Parathyroid adenoma (tissue), 2 donors: ENCODE data around the gene CD200R1.

ENCODE experiments used
- H2AFZ ChIP-seq: fragments of 300-600 bp; sonication (generic); one replicate; pipeline ENCODE4 v1.7.0; 2017; ENCODE audit warnings: antibody characterized with exemption, mild to moderate bottlenecking
- H3K27ac ChIP-seq: fragments of 300-600 bp; sonication (generic); one replicate; pipeline ENCODE4 v1.7.0; 2017
- H3K27me3 ChIP-seq: fragments of 300-600 bp; sonication (generic); one replicate; pipeline ENCODE4 v1.7.0; 2017; ENCODE audit warnings: low read length; ENCODE audit not compliant: control insufficient read depth, insufficient read depth
- H3K36me3 ChIP-seq: fragments of 300-600 bp; sonication (generic); one replicate; pipeline ENCODE4 v1.7.0; 2017; ENCODE audit warnings: low read length; ENCODE audit not compliant: control insufficient read depth, insufficient read depth
- H3K4me1 ChIP-seq: fragments of 300-600 bp; sonication (generic); one replicate; pipeline ENCODE4 v1.7.0; 2017; ENCODE audit warnings: control low read depth
- H3K4me2 ChIP-seq: fragments of 300-600 bp; sonication (generic); one replicate; pipeline ENCODE4 v1.7.0; 2017; ENCODE audit warnings: low read length
- H3K4me3 ChIP-seq: fragments of 300-600 bp; sonication (generic); one replicate; pipeline ENCODE4 v1.7.0; 2017; ENCODE audit warnings: low read depth, low read length
- H3K79me2 ChIP-seq: fragments of 300-600 bp; sonication (generic); one replicate; pipeline ENCODE4 v1.7.0; 2017; ENCODE audit warnings: control low read depth
- H3K9ac ChIP-seq: fragments of 300-600 bp; sonication (generic); one replicate; pipeline ENCODE4 v1.7.0; 2017; ENCODE audit warnings: mild to moderate bottlenecking
- H3K9me3 ChIP-seq: fragments of 300-600 bp; sonication (generic); one replicate; pipeline ENCODE4 v1.7.0; 2017; ENCODE audit warnings: low read length; ENCODE audit not compliant: control insufficient read depth
- TF ChIP-seq, protein P1 (sequence below): fragments of 300-600 bp; sonication (generic); IDR thresholded peaks from one replicate; pipeline ENCODE4 v1.7.0; 2017; ENCODE audit warnings: antibody characterized with exemption, mild to moderate bottlenecking
- donor health status: primary hyperparathyroidism.

Gene CD200R1

DNA sequence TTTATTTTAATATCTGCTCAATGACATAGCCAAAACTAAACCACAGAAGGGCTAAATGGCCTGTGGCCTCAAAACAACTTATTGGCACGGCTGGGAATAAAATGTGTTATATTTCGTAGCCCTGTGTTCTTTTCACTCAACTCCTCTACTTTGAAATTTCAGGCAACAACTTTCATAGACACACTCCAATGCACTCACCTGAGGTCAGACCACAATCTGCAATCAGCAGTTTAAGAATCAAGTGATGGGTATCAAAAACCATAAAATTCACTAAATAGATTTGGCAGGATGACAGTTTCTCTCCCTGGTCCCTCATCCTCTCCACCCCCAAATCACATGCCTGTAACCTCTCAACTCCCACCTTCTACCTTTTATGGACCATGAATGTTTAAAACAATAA is 2.0 kb upstream of the CD200R1 start:
- Histone ChIP-seq H3K9ac (no peak overlapping the region), H3K27me3 (no peaks in the 10 kb centered on the region), H3K9me3 (no peaks in the 10 kb centered on the region), H3K4me1 (peaks cover 6% of the 10 kb centered on the region), H3K36me3 (no peaks in the 10 kb centered on the region), H3K27ac (no peak overlapping the region), H3K4me2 (peak overlapping the region; percentile 30), H2AFZ (no peak overlapping the region), H3K4me3 (no peak overlapping the region), H3K79me2 (no peaks in the 10 kb centered on the region)
- TF ChIP-seq, protein P1, sequence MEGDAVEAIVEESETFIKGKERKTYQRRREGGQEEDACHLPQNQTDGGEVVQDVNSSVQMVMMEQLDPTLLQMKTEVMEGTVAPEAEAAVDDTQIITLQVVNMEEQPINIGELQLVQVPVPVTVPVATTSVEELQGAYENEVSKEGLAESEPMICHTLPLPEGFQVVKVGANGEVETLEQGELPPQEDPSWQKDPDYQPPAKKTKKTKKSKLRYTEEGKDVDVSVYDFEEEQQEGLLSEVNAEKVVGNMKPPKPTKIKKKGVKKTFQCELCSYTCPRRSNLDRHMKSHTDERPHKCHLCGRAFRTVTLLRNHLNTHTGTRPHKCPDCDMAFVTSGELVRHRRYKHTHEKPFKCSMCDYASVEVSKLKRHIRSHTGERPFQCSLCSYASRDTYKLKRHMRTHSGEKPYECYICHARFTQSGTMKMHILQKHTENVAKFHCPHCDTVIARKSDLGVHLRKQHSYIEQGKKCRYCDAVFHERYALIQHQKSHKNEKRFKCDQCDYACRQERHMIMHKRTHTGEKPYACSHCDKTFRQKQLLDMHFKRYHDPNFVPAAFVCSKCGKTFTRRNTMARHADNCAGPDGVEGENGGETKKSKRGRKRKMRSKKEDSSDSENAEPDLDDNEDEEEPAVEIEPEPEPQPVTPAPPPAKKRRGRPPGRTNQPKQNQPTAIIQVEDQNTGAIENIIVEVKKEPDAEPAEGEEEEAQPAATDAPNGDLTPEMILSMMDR = no peak

DNA sequence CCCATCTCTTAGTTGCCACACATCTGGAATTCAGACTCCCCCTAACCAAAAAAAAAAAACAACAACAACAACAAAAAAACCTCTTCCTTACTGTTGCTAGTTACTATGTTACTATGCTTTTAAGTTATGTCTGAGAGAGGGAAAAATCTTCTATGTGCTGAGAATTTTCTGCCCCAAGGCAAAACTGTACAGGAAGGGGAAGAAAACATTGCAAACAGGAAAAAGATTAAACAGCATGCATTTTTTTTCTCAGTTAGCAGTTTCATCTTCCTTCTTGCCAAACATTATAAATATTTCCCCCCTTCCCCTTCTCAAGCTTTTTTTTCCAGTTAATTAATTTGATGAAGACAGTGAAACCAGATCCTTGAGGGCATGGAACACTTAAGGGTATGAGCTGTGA is 1.1 kb upstream of the CD200R1 start:
- no peak overlapping the region for H3K27ac ChIP-seq
- no peak overlapping the region for H3K4me2 ChIP-seq
- no peaks in the 10 kb centered on the region for H3K79me2 ChIP-seq
- peaks cover 6% of the 10 kb centered on the region for H3K4me1 ChIP-seq
- no peaks in the 10 kb centered on the region for H3K9me3 ChIP-seq
- no peaks in the 10 kb centered on the region for H3K36me3 ChIP-seq
- no peak overlapping the region for H2AFZ ChIP-seq
- H3K4me3 ChIP-seq = no peak overlapping the region
- H3K9ac ChIP-seq = no peak overlapping the region
- TF ChIP-seq, protein P1 = no peak
- no peaks in the 10 kb centered on the region for H3K27me3 ChIP-seq

DNA sequence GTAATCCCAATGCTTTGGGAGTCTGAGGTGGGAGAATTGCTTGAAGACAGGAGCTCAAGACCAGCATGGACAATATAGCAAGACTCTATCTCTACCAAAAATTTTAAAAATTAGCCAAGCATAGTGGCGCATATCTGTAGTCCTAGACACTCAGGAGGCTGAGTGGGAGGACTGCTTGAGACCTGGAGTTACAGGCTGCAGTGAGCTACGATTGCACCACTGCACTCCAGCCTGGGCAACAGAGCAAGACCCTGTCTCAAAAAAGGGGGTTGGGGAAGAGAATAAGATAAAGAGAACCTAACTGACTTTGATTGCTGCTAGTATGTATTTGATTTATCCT is 755 bp downstream of the CD200R1 start:
- Histone ChIP-seq H3K27me3 (no peaks in the 10 kb centered on the region), H3K79me2 (no peaks in the 10 kb centered on the region), H3K27ac (no peak overlapping the region), H3K9me3 (no peaks in the 10 kb centered on the region), H3K4me2 (no peak overlapping the region), H3K36me3 (no peaks in the 10 kb centered on the region), H3K9ac (no peak overlapping the region), H3K4me3 (no peak overlapping the region), H3K4me1 (peaks cover 2% of the 10 kb centered on the region), H2AFZ (no peak overlapping the region)
- TF ChIP-seq, protein P1 = no peak

- Histone ChIP-seq H3K4me3 (no peak overlapping the region), H3K27ac (no peak overlapping the region), H3K4me2 (no peak overlapping the region), H3K9ac (no peak overlapping the region), H3K36me3 (no peaks in the 10 kb centered on the region), H3K4me1 (no peaks in the 10 kb centered on the region), H2AFZ (no peak overlapping the region), H3K27me3 (no peaks in the 10 kb centered on the region), H3K79me2 (no peaks in the 10 kb centered on the region), H3K9me3 (no peaks in the 10 kb centered on the region)
- TF ChIP-seq, protein P1 = no peak
These were observed 1.4 kb downstream of the CD200R1 start for GRCh38 chr3:112973325-112974177.

DNA sequence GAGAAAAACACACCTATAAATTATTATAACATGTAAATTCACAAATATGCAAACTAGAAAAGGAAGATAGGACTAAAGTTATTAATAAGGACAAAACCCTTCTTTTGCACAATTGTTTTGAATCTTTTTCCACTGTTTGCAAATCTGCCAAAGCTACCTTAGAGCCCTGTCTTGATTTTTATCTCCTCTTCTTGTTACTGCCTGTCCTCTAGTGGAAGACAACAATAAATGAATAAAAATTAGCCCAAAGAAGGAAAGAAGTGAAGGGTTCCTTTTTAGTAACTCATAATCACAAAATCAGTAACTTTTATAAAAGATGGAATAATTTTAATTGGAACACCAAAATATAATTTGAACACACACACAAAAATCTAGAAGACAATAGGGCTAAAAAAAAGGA is 2.7 kb downstream of the CD200R1 start:
- no peaks in the 10 kb centered on the region for H3K4me1 ChIP-seq
- H2AFZ ChIP-seq = no peak overlapping the region
- no peaks in the 10 kb centered on the region for H3K79me2 ChIP-seq
- TF ChIP-seq, protein P1 = no peak
- H3K4me3 ChIP-seq = no peak overlapping the region
- H3K36me3 ChIP-seq = no peaks in the 10 kb centered on the region
- H3K4me2 ChIP-seq = peak overlapping the region; percentile 5
- H3K27ac ChIP-seq = no peak overlapping the region
- H3K9ac ChIP-seq = no peak overlapping the region
- no peaks in the 10 kb centered on the region for H3K9me3 ChIP-seq
- H3K27me3 ChIP-seq = no peaks in the 10 kb centered on the region
